H1 (cell line): ENCODE results near the gene SLC66A2. TPM values are rescaled to one million over a fixed set of nuclear protein-coding genes. Genes with fewer than 3 reads are reported as not detected.

Experiments used
- CTCF ChIA-PET: fragments of 300-600 bp; sonication (Branson Sonifier 250); formaldehyde crosslinking; loops from one replicate; lab custom pipeline; 2021; ENCODE audit not compliant: partially characterized antibody; lab: Charles Lee
- POLR2A ChIA-PET: fragments of 300-600 bp; sonication (Branson Sonifier 250); formaldehyde crosslinking; loops from one replicate; lab custom pipeline; 2021; ENCODE audit warnings: inconsistent platforms; ENCODE audit not compliant: partially characterized antibody; lab: Charles Lee
- DNase-seq, 2 experiments: peaks; one replicate each; pipeline versions ENCODE4 v3.0.0 to v3.0.0-alpha.2; 2010 to 2022; ENCODE audit warnings: low spot score in 2 of 2, low read depth in 1 of 2, mixed read lengths in 1 of 2
- FAIRE-seq: peaks from 2 replicates; lab custom pipeline; 2011; peaks lifted over from hg19 to GRCh38; lab: Jason Lieb, UNC
- H2AFZ ChIP-seq: 2 replicates; pipeline ENCODE4 v1.8.1; 2012; ENCODE audit warnings: low read length, inconsistent platforms
- H2AK5ac ChIP-seq: 2 replicates; pipeline ENCODE4 v1.6.1; 2013; ENCODE audit warnings: low read depth, low read length
- H2BK120ac ChIP-seq: replicated peaks from 2 replicates; pipeline ENCODE3; 2013; ENCODE audit warnings: low read depth, low read length, inconsistent platforms
- H2BK12ac ChIP-seq: 2 replicates; pipeline ENCODE4 v1.6.1; 2013; ENCODE audit warnings: low read depth, low read length
- H2BK15ac ChIP-seq: 2 replicates; pipeline ENCODE4 v1.6.1; 2013; ENCODE audit warnings: low read length
- H2BK20ac ChIP-seq: 2 replicates; pipeline ENCODE4 v1.6.1; 2013; ENCODE audit warnings: low read length
- H2BK5ac ChIP-seq: 2 replicates; pipeline ENCODE4 v1.6.1; 2013; ENCODE audit warnings: low read depth, low read length
- H3K14ac ChIP-seq: 2 replicates; pipeline ENCODE4 v1.6.1; 2013; ENCODE audit warnings: inconsistent platforms; ENCODE audit not compliant: insufficient read length
- H3K18ac ChIP-seq: 2 replicates; pipeline ENCODE4 v1.6.1; 2013; ENCODE audit warnings: low read length; ENCODE audit errors: extremely low read depth
- H3K23ac ChIP-seq: 2 replicates; pipeline ENCODE4 v1.6.1; 2013; ENCODE audit warnings: inconsistent platforms; ENCODE audit not compliant: insufficient read length
- H3K23me2 ChIP-seq: 2 replicates; pipeline ENCODE4 v1.6.1; 2013; ENCODE audit warnings: low read depth, low read length
- H3K27ac ChIP-seq: 2 replicates; pipeline ENCODE4 v1.6.1; 2011; ENCODE audit warnings: low read depth, low read length, inconsistent platforms
- H3K27me3 ChIP-seq, 4 experiments: replicated peaks in 1 of 4; 1 replicate in 1 of 4; 2 replicates in 3 of 4; pipeline versions ENCODE4 v1.6.1 to v1.8.1; 2011 to 2013; ENCODE audit warnings: low read length in 3 of 4, mild to moderate bottlenecking in 3 of 4, inconsistent platforms in 2 of 4, mixed read lengths in 2 of 4, moderate library complexity in 1 of 4; ENCODE audit not compliant: control insufficient read depth in 3 of 4, insufficient read depth in 3 of 4; ENCODE audit errors: extremely low read depth in 1 of 4
- H3K36me3 ChIP-seq, 4 experiments: 2 replicates each; pipeline versions ENCODE4 v1.6.1 to v1.8.1; 2011 to 2013; ENCODE audit warnings: mild to moderate bottlenecking in 4 of 4, low read length in 3 of 4, moderate library complexity in 2 of 4, control low read depth in 1 of 4, inconsistent platforms in 1 of 4; ENCODE audit not compliant: insufficient read depth in 4 of 4, control insufficient read depth in 2 of 4
- H3K4ac ChIP-seq: replicated peaks from 2 replicates; pipeline ENCODE3; 2013; ENCODE audit warnings: low read length, low read depth, mixed read lengths, inconsistent platforms; ENCODE audit not compliant: insufficient read length
- H3K4me1 ChIP-seq, 4 experiments: replicated peaks in 1 of 4; 1 replicate in 1 of 4; 2 replicates in 3 of 4; pipeline versions ENCODE4 v1.6.1 to v1.8.1; 2011 to 2013; ENCODE audit warnings: low read length in 3 of 4, inconsistent platforms in 2 of 4, mixed read lengths in 1 of 4; ENCODE audit not compliant: insufficient read depth in 4 of 4, control insufficient read depth in 3 of 4
- H3K4me2 ChIP-seq, 2 experiments: 2 replicates each; pipeline versions ENCODE4 v1.6.1 to v1.8.1; 2011 to 2013; ENCODE audit warnings: low read depth in 2 of 2, low read length in 2 of 2, control low read depth in 1 of 2, inconsistent platforms in 1 of 2, mild to moderate bottlenecking in 1 of 2; ENCODE audit not compliant: insufficient read depth in 1 of 2
- H3K4me3 ChIP-seq, 4 experiments: fragments of 200-600, 300-600 bp in 1 of 4; sonication (generic), shearing (Covaris generic), sonication (Bioruptor Twin) in 1 of 4; 2 replicates each; pipeline versions ENCODE4 v1.5.1 to v1.8.1; 2011 to 2016; ENCODE audit warnings: low read length in 4 of 4, low read depth in 3 of 4, control low read depth in 2 of 4, inconsistent platforms in 2 of 4, mild to moderate bottlenecking in 2 of 4, mixed read lengths in 1 of 4, moderate library complexity in 1 of 4; ENCODE audit not compliant: insufficient read depth in 2 of 4; ENCODE audit errors: extremely low read depth in 1 of 4
- H3K56ac ChIP-seq: replicated peaks from 2 replicates; pipeline ENCODE3; 2013; ENCODE audit warnings: low read depth, mild to moderate bottlenecking, mixed read lengths, low read length, inconsistent platforms; ENCODE audit not compliant: insufficient read length
- H3K79me1 ChIP-seq: 2 replicates; pipeline ENCODE4 v1.6.1; 2013; ENCODE audit warnings: low read depth, low read length, control low read depth
- H3K79me2 ChIP-seq, 2 experiments: 2 replicates each; pipeline versions ENCODE4 v1.6.1 to v1.8.1; 2012 to 2013; ENCODE audit warnings: low read length in 2 of 2, mild to moderate bottlenecking in 2 of 2, inconsistent platforms in 1 of 2; ENCODE audit not compliant: insufficient read depth in 2 of 2, control insufficient read depth in 1 of 2
- H3K9ac ChIP-seq, 4 experiments: replicated peaks in 1 of 4; 1 replicate in 1 of 4; 2 replicates in 3 of 4; pipeline versions ENCODE4 v1.6.1 to v1.8.1; 2011 to 2013; ENCODE audit warnings: low read depth in 3 of 4, low read length in 3 of 4, control low read depth in 2 of 4, mild to moderate bottlenecking in 2 of 4, moderate library complexity in 2 of 4, inconsistent platforms in 1 of 4; ENCODE audit errors: extremely low read depth in 1 of 4
- H3K9me3 ChIP-seq, 2 experiments: 2 replicates each; pipeline versions ENCODE4 v1.6.1 to v1.8.1; 2012 to 2013; ENCODE audit warnings: mild to moderate bottlenecking in 2 of 2, moderate library complexity in 2 of 2, control low read depth in 1 of 2, inconsistent platforms in 1 of 2, low read depth in 1 of 2, low read length in 1 of 2, mixed read lengths in 1 of 2; ENCODE audit not compliant: insufficient read depth in 2 of 2
- H4K20me1 ChIP-seq, 2 experiments: replicated peaks in 1 of 2; 2 replicates each; pipeline versions ENCODE3 to v1.8.1; 2011 to 2013; ENCODE audit warnings: inconsistent platforms in 2 of 2, low read length in 2 of 2, mild to moderate bottlenecking in 1 of 2; ENCODE audit not compliant: insufficient read depth in 2 of 2, control insufficient read depth in 1 of 2
- H4K5ac ChIP-seq: 2 replicates; pipeline ENCODE4 v1.6.1; 2013; ENCODE audit warnings: low read length, low read depth, mixed read lengths, inconsistent platforms; ENCODE audit not compliant: insufficient read length
- H4K8ac ChIP-seq: 2 replicates; pipeline ENCODE4 v1.8.0; 2013; ENCODE audit warnings: mild to moderate bottlenecking, moderate library complexity, low read length, inconsistent platforms; ENCODE audit not compliant: insufficient read depth; ENCODE audit errors: extremely low read depth
- H4K91ac ChIP-seq: replicated peaks from 2 replicates; pipeline ENCODE3; 2013; ENCODE audit warnings: low read length, mixed read lengths, inconsistent platforms; ENCODE audit not compliant: insufficient read length
- MAFK ChIP-seq: IDR thresholded peaks from 2 replicates; pipeline ENCODE4 v1.6.1; 2012; ENCODE audit warnings: low read depth, mild to moderate bottlenecking, improper control_type of control experiment, low read length
- whole genome bisulfite sequencing, 2 experiments: shearing (Covaris generic) in 1 of 2; methylation state at CpG; one replicate each; pipeline versions ENCODE4 v1.1.6 to v1.1.7; 2013 to 2015; ENCODE audit warnings: low lambda C conversion rate in 2 of 2, mixed read lengths in 2 of 2, inconsistent platforms in 1 of 2, low coverage in 1 of 2, missing lambda C conversion rate in 1 of 2; ENCODE audit not compliant: insufficient replicate concordance in 2 of 2, insufficient coverage in 1 of 2, insufficient read length in 1 of 2; ENCODE audit errors: extremely low coverage in 1 of 2, missing lambda C conversion rate in 1 of 2; 5-methylcytosine and 5-hydroxymethylcytosine counted together
- polyA plus RNA-seq, 7 experiments: library from polyadenylated mRNA; depleted of rRNA in 3 of 7; stranded (reverse) in 5 of 7; unstranded in 2 of 7; fragments of >200 nt in 5 of 7; fragments of 200-250 nt in 2 of 7; gene quantifications; 1 replicate in 5 of 7; 2 replicates in 1 of 7; 4 replicates in 1 of 7; pipeline versions ENCODE4 v1.2.1 to v1.2.3, GENCODE V29; 2011 to 2013; ENCODE audit warnings: missing spikeins in 2 of 7, mixed read lengths in 2 of 7
- total RNA-seq: library from RNA; stranded (reverse); fragmentation: NEBNext Ultra II Directional; extraction: Animal tissue kit (Norgen Biotek cat#: 25700); gene quantifications from 2 replicates; pipeline ENCODE4 v1.2.1, GENCODE V29; 2021
- TF ChIP-seq, protein P1 (sequence below), 3 experiments: IDR thresholded peaks; 1 replicate in 2 of 3; 2 replicates in 1 of 3; pipeline versions ENCODE4 v1.5.1 to v1.6.1; 2011; ENCODE audit warnings: low read length in 3 of 3, mild to moderate bottlenecking in 3 of 3, inconsistent platforms in 2 of 3, low read depth in 1 of 3, moderate library complexity in 1 of 3; ENCODE audit not compliant: insufficient read depth in 1 of 3; ENCODE audit errors: control extremely low read depth in 1 of 3

SLC66A2 gene
- total and polyA plus RNA-seq, 2 of the 8 experiments (the other 6 are each of a cell fraction or from before 2014, with no cell fraction given) = 15.0 to 18.9 TPM

DNA sequence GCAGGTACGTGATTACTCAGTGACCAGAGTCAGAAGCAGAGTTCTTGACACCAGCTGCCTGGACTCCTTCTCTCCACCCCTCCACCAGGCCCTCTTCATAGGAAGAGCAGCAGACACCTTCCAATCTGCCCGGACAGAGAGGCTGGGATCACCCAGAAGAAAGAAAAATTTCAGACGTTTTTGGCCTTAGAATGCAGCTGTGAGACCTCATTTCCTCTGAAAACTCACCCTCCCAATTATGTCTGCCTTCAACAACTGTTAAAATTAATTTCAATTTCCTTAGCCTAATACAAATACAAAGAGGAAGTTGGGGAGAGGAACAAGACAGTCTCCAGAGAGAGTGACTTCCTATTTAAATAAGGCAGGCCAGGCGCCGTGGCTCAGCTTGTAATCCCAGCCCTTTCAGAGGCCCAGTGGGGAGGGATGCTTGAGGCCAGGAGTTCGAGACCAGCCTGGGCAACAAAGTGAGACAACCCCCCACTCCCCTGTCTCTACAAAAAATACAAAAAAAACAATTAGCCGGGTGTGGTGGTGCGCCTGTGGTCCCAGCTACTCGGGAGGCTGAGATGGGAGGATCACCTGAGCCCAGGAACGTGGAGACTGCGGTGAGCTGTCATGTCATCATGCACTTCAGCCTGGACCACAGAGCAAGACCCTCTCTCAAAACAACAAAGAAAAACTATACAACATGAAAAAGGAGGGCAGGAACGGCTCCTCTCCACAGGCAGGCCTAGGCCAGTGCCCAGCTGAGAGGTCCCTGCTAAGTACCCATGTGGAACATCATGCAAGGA is 1.6 kb downstream of the SLC66A2 start:
- H4K20me1 ChIP-seq = peaks cover 4 to 13% of the 10 kb centered on the region in 2 experiments
- no peaks in the 10 kb centered on the region for H3K36me3 ChIP-seq
- H3K9me3 ChIP-seq = no peaks in the 10 kb centered on the region
- no peak overlapping the region for H2BK120ac ChIP-seq
- no peak overlapping the region for H3K4ac ChIP-seq
- no peak overlapping the region for H3K9ac ChIP-seq
- no peak overlapping the region for H3K56ac ChIP-seq
- no peak overlapping the region for H2AFZ ChIP-seq
- H3K4me2 ChIP-seq = peak overlapping the region; percentile 58 to 77
- peaks cover 10 to 41% (median 35%) of the 10 kb centered on the region in 4 experiments for H3K27me3 ChIP-seq
- ChIA-PET CTCF (interaction anchor here (0.6 to 3.1 kb wide), 3 partner anchors 12 to 191 kb away, joined by 3 to 15 read pairs (median 4); no protein-coding TSS in a partner anchor), POLR2A (interaction anchor here (1.0 to 2.0 kb wide), 3 partner anchors 10 to 18 kb away, joined by 3 to 8 read pairs (median 5); no protein-coding TSS in a partner anchor)
- H3K27ac ChIP-seq = no peak overlapping the region
- H3K79me2 ChIP-seq = peaks cover 0 to 6% of the 10 kb centered on the region in 2 experiments; a peak in 1 of 4 replicates
- H2AK5ac ChIP-seq = no peak overlapping the region
- peak overlapping the region in 1 of 4 experiments; percentile 84; a peak in 4 of 8 replicates for H3K4me3 ChIP-seq
- H2BK15ac ChIP-seq = no peak overlapping the region
- 85% methylated on average over 12 of the region's 12 CpGs; no CpG with 5 or more reads in 1 of the 2 experiments for WGBS, 2 experiments
- no peak overlapping the region for H4K91ac ChIP-seq
- no peak overlapping the region for H3K23ac ChIP-seq
- H4K8ac ChIP-seq = no peak overlapping the region
- peaks cover 3% of the 10 kb centered on the region; the same call in 1 of the 2 replicates for H3K79me1 ChIP-seq
- no peak for FAIRE-seq
- H3K14ac ChIP-seq = no peak overlapping the region
- no peak overlapping the region for H2BK12ac ChIP-seq
- H3K23me2 ChIP-seq = peaks cover 14% of the 10 kb centered on the region; the same call in 1 of the 2 replicates
- no peak overlapping the region for H2BK5ac ChIP-seq
- TF ChIP-seq, protein P1, sequence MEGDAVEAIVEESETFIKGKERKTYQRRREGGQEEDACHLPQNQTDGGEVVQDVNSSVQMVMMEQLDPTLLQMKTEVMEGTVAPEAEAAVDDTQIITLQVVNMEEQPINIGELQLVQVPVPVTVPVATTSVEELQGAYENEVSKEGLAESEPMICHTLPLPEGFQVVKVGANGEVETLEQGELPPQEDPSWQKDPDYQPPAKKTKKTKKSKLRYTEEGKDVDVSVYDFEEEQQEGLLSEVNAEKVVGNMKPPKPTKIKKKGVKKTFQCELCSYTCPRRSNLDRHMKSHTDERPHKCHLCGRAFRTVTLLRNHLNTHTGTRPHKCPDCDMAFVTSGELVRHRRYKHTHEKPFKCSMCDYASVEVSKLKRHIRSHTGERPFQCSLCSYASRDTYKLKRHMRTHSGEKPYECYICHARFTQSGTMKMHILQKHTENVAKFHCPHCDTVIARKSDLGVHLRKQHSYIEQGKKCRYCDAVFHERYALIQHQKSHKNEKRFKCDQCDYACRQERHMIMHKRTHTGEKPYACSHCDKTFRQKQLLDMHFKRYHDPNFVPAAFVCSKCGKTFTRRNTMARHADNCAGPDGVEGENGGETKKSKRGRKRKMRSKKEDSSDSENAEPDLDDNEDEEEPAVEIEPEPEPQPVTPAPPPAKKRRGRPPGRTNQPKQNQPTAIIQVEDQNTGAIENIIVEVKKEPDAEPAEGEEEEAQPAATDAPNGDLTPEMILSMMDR (IDR thresholded peaks at IDR 0.05; ENCODE audit: control extremely low read depth in 1 of 3, insufficient read depth in 1 of 3, low read depth in 1 of 3, low read length in 3 of 3) = no peak
- no peak for TF ChIP-seq MAFK
- no peak for DNase-seq
- no peak overlapping the region for H4K5ac ChIP-seq
- peaks cover 1 to 12% (median 8%) of the 10 kb centered on the region in 4 experiments for H3K4me1 ChIP-seq
- H2BK20ac ChIP-seq = no peak overlapping the region
- no peak overlapping the region for H3K18ac ChIP-seq
